Small intestine (tissue), 16 donors: ENCODE measurements around the gene TRDMT1. TPM values are rescaled to one million over a fixed set of nuclear protein-coding genes. Genes with fewer than 3 reads are reported as not detected.

Experiments
- DNase-seq, 2 donors: peaks; one replicate each; pipeline versions ENCODE4 v3.0.0 to v3.0.0-alpha.2; 2013
- FAIRE-seq: peaks from 2 replicates; lab custom pipeline; 2012; peaks lifted over from hg19 to GRCh38; lab: Jason Lieb, UNC
- H3K27ac ChIP-seq, 3 donors: one replicate each; pipeline ENCODE4 v1.5.1; 2013; ENCODE audit warnings: low read length in 2 of 3, mild to moderate bottlenecking in 2 of 3, control low read depth in 1 of 3, inconsistent platforms in 1 of 3, low read depth in 1 of 3, moderate library complexity in 1 of 3
- H3K27me3 ChIP-seq, 3 donors: one replicate each; pipeline ENCODE4 v1.6.1; 2013; ENCODE audit warnings: low read length in 3 of 3, inconsistent platforms in 1 of 3; ENCODE audit not compliant: control insufficient read depth in 3 of 3, insufficient read depth in 3 of 3
- H3K36me3 ChIP-seq, 3 donors: one replicate each; pipeline ENCODE4 v1.6.1; 2013; ENCODE audit warnings: low read length in 3 of 3, inconsistent platforms in 1 of 3, low read depth in 1 of 3, mild to moderate bottlenecking in 1 of 3, moderate library complexity in 1 of 3; ENCODE audit not compliant: control insufficient read depth in 3 of 3, insufficient read depth in 2 of 3
- H3K4me1 ChIP-seq, 3 donors: one replicate each; pipeline ENCODE4 v1.6.1; 2013; ENCODE audit warnings: low read length in 2 of 3, inconsistent platforms in 1 of 3, low read depth in 1 of 3, mild to moderate bottlenecking in 1 of 3, moderate library complexity in 1 of 3; ENCODE audit not compliant: control insufficient read depth in 3 of 3, insufficient read depth in 2 of 3
- H3K4me3 ChIP-seq, 3 donors: one replicate each; pipeline ENCODE4 v1.5.1; 2013; ENCODE audit warnings: low read length in 3 of 3, control low read depth in 1 of 3, inconsistent platforms in 1 of 3, low read depth in 1 of 3, mild to moderate bottlenecking in 1 of 3, moderate library complexity in 1 of 3
- H3K9me3 ChIP-seq, 2 donors: one replicate each; pipeline ENCODE4 v1.6.1; 2013; ENCODE audit warnings: low read depth in 1 of 2, low read length in 1 of 2; ENCODE audit not compliant: control insufficient read depth in 2 of 2, insufficient read depth in 1 of 2
- WGBS, 3 donors: extraction: QIAGEN DNeasy Blood & Tissue Kit; methylation state at CpG; one replicate each; pipeline ENCODE4 v1.1.7; 2013; 5-methylcytosine and 5-hydroxymethylcytosine counted together
- long read RNA-seq, 10 donors: transcript quantifications; one replicate each; lab custom pipeline, GENCODE V29; 2026
- polyA plus RNA-seq, 4 donors: library from polyadenylated mRNA; stranded (reverse) in 3 of 4; unstranded in 1 of 4; fragments of 200-250 nt in 3 of 4; fragments of 120-200 nt in 1 of 4; gene quantifications; one replicate each; pipeline versions ENCODE4 v1.2.1 to v1.2.3, GENCODE V29; 2013
- donor health status: healthy with polysubstance abuse.
- donor health status: control.
- donor health status: control.
- donor health status: Bipolar disorder and iron deficiency.
- donor health status: healthy.

The TRDMT1 gene
- 1 to 10 TPM; 1.4 to 6.0 (median 1.9) TPM for polyA plus RNA-seq
- long read RNA-seq, donor 1, result 0 reads
- long read RNA-seq, donor 2, result 0 reads
- long read RNA-seq, donor 3, partial matches to known transcripts, result 0 of 1 reads
- long read RNA-seq, donor 3, other reads (novel, unspliced or antisense), result 0 of 1 reads
- long read RNA-seq, donor 4, result 0 reads
- long read RNA-seq, donor 5, result 0 reads
- long read RNA-seq, donor 6, result 0 reads
- long read RNA-seq, donor 7, result 0 reads
- long read RNA-seq, donor 8, result 0 reads
- long read RNA-seq, donor 9, partial matches to known transcripts, result 0 of 1 reads
- long read RNA-seq, donor 9, other reads (novel, unspliced or antisense), result 0 of 1 reads
- long read RNA-seq, donor 10, partial matches to known transcripts, result 0 of 1 reads
- long read RNA-seq, donor 10, other reads (novel, unspliced or antisense), result 0 of 1 reads

GRCh38 chr10:17200912-17201793 is at the start of gene TRDMT1:
TRDMT1 (minus strand) TSS chr10:17201672; CDS start chr10:17201634, 38 bp downstream.
- peaks cover 0 to 18% (median 0%) of the 10 kb centered on the region in 3 donors for H3K4me1 ChIP-seq
- peak within 1 kb of the TSS; percentile 43 to 98 (median 91) for H3K27ac ChIP-seq
- H3K9me3 ChIP-seq, result peaks cover 0 to 2% of the 10 kb centered on the region in 2 donors
- no peaks in the 10 kb centered on the region for H3K36me3 ChIP-seq
- H3K4me3 ChIP-seq, result peak within 1 kb of the TSS; percentile 65 to 89 (median 77)
- H3K27me3 ChIP-seq, result no peaks in the 10 kb centered on the region
- DNase-seq (peak; percentile 81 to 96), FAIRE-seq (no peak)
- 0 to 1% (median 1%) methylated on average over 43 to 60 of the region's 60 CpGs for WGBS, 3 donors

- Histone ChIP-seq H3K9me3 (peaks cover 0 to 12% of the 10 kb centered on the region in 2 donors), H3K4me3 (no peak overlapping the region), H3K4me1 (no peaks in the 10 kb centered on the region), H3K36me3 (no peaks in the 10 kb centered on the region), H3K27ac (no peak overlapping the region), H3K27me3 (no peaks in the 10 kb centered on the region)
- WGBS, 3 donors, result 96 to 98% (median 98%) methylated on average over 2 of the region's 2 CpGs
- FAIRE-seq, result no peak
- DNase-seq, result no peak
These were observed 49.3 kb upstream of the TRDMT1 start for GRCh38 chr10:17250736-17251135.

GRCh38 chr10:17249820-17250219 is 48.3 kb upstream of the TRDMT1 start:
- H3K36me3 ChIP-seq, result no peaks in the 10 kb centered on the region
- peaks cover 0 to 10% of the 10 kb centered on the region in 2 donors for H3K9me3 ChIP-seq
- H3K27ac ChIP-seq, result no peak overlapping the region
- FAIRE-seq (no peak), DNase-seq (no peak)
- H3K4me3 ChIP-seq, result no peak overlapping the region
- 20 to 54% (median 41%) methylated on average over 4 of the region's 4 CpGs for WGBS, 3 donors
- H3K4me1 ChIP-seq, result no peaks in the 10 kb centered on the region
- H3K27me3 ChIP-seq, result no peaks in the 10 kb centered on the region

- Histone ChIP-seq H3K4me1 (no peaks in the 10 kb centered on the region), H3K36me3 (no peaks in the 10 kb centered on the region), H3K27ac (no peak overlapping the region), H3K9me3 (peaks cover 0 to 7% of the 10 kb centered on the region in 2 donors), H3K27me3 (no peaks in the 10 kb centered on the region), H3K4me3 (no peak overlapping the region)
- DNase-seq (no peak), FAIRE-seq (no peak)
- WGBS, 3 donors, result 17 to 61% (median 21%) methylated on average over 1 of the region's 1 CpG
These were observed 47.5 kb upstream of the TRDMT1 start for GRCh38 chr10:17248964-17249363.

- DNase-seq, result no peak
- FAIRE-seq, result no peak
- no peaks in the 10 kb centered on the region for H3K4me1 ChIP-seq
- no peak overlapping the region for H3K4me3 ChIP-seq
- H3K9me3 ChIP-seq, result peaks cover 0 to 7% of the 10 kb centered on the region in 2 donors
- WGBS, 3 donors, result 78 to 81% (median 81%) methylated on average over 1 of the region's 1 CpG
- H3K36me3 ChIP-seq, result no peaks in the 10 kb centered on the region
- no peaks in the 10 kb centered on the region for H3K27me3 ChIP-seq
- H3K27ac ChIP-seq, result no peak overlapping the region
These were observed 45.7 kb upstream of the TRDMT1 start for GRCh38 chr10:17247210-17247609.

- FAIRE-seq, result no peak
- Histone ChIP-seq H3K27me3 (no peaks in the 10 kb centered on the region), H3K9me3 (peaks cover 0 to 13% of the 10 kb centered on the region in 2 donors), H3K4me3 (no peak overlapping the region), H3K4me1 (no peaks in the 10 kb centered on the region), H3K36me3 (no peaks in the 10 kb centered on the region), H3K27ac (no peak overlapping the region)
- DNase-seq, result no peak
These were observed 43.4 kb upstream of the TRDMT1 start for GRCh38 chr10:17244700-17245365.

- no peak for FAIRE-seq
These were observed 40.3 kb upstream of the TRDMT1 start for GRCh38 chr10:17241611-17242333.

More at GRCh38 chr10:17241611-17242333, 40.3 kb upstream of the TRDMT1 start:
- no peak overlapping the region for H3K4me3 ChIP-seq
- 82 to 88% (median 86%) methylated on average over 5 of the region's 5 CpGs for WGBS, 3 donors
- H3K27me3 ChIP-seq, result no peaks in the 10 kb centered on the region
- no peak for DNase-seq
- peaks cover 0 to 6% of the 10 kb centered on the region in 2 donors for H3K9me3 ChIP-seq
- no peaks in the 10 kb centered on the region for H3K36me3 ChIP-seq
- no peaks in the 10 kb centered on the region for H3K4me1 ChIP-seq
- H3K27ac ChIP-seq, result no peak overlapping the region
